Aorta (tissue), 5 donors: Measurements from ENCODE around the gene DAW1. TPM values are rescaled to one million over a fixed set of nuclear protein-coding genes. Genes with fewer than 3 reads are reported as not detected.
A peak's percentile ranks its signal among the peaks of the same experiment; 100 is the strongest.

Source experiments
- ATAC-seq: fragments of 200-7000 bp; cut with Tn5 transposase; one replicate; pipeline ENCODE4 v1.9.1; 2022; ENCODE audit warnings: moderate library complexity; ENCODE audit not compliant: low FRiP score
- DNase-seq, 2 donors: peaks; one replicate each; pipeline ENCODE4 v3.0.0-alpha.2; 2020
- H3K27ac ChIP-seq, 2 donors: one replicate each; pipeline ENCODE4 v1.5.1; 2013; ENCODE audit warnings: low read length in 2 of 2, mild to moderate bottlenecking in 2 of 2, moderate library complexity in 2 of 2, control low read depth in 1 of 2, inconsistent platforms in 1 of 2, low read depth in 1 of 2
- H3K27me3 ChIP-seq, 2 donors: one replicate each; pipeline ENCODE4 v1.6.1; 2013; ENCODE audit warnings: control low read depth in 1 of 2, low read length in 1 of 2, mild to moderate bottlenecking in 1 of 2, moderate library complexity in 1 of 2; ENCODE audit not compliant: insufficient read depth in 2 of 2, control insufficient read depth in 1 of 2
- H3K36me3 ChIP-seq, 2 donors: one replicate each; pipeline ENCODE4 v1.6.1; 2013; ENCODE audit warnings: control low read depth in 1 of 2, low read length in 1 of 2, mild to moderate bottlenecking in 1 of 2; ENCODE audit not compliant: insufficient read depth in 2 of 2, control insufficient read depth in 1 of 2
- H3K4me1 ChIP-seq, 2 donors: one replicate each; pipeline ENCODE4 v1.6.1; 2013; ENCODE audit warnings: low read length in 2 of 2, control low read depth in 1 of 2, mild to moderate bottlenecking in 1 of 2, moderate library complexity in 1 of 2; ENCODE audit not compliant: insufficient read depth in 2 of 2, control insufficient read depth in 1 of 2
- H3K4me3 ChIP-seq, 2 donors: one replicate each; pipeline ENCODE4 v1.5.1; 2013; ENCODE audit warnings: low read length in 2 of 2, control low read depth in 1 of 2, mild to moderate bottlenecking in 1 of 2
- H3K9me3 ChIP-seq: one replicate; pipeline ENCODE4 v1.6.1; 2013; ENCODE audit warnings: mild to moderate bottlenecking, low read length; ENCODE audit not compliant: control insufficient read depth
- WGBS, 2 donors: extraction: QIAGEN DNeasy Blood & Tissue Kit; methylation state at CpG; one replicate each; pipeline ENCODE4 v1.1.7; 2013; 5-methylcytosine and 5-hydroxymethylcytosine counted together
- intact Hi-C, 2 donors: fragments of 100-400 bp; cut with DNase I; formaldehyde crosslinking; loops; one replicate each; pipeline versions ENCODE4 v1.14.2 to v1.15.0; 2022
- polyA plus RNA-seq, 2 donors: library from polyadenylated mRNA; stranded (reverse); fragments of 200-250 nt; gene quantifications; one replicate each; pipeline ENCODE4 v1.2.3, GENCODE V29; 2013
- total RNA-seq, 2 donors: library from RNA; stranded (reverse); fragmentation: NEBNext Ultra II Directional; extraction: Animal tissue kit (Norgen Biotek cat#: 25700); gene quantifications; one replicate each; pipeline ENCODE4 v1.2.1, GENCODE V29; 2021
- donor health status: healthy with polysubstance abuse.
- donor health status: Bipolar disorder and iron deficiency.
- donor health status: DM: no; HTN: no; CAD: no.
- donor health status: DM: no; HTN: no; CAD: no.
- donor health status: DM: yes; HTN: yes; CAD: no.

The DAW1 gene
- total and polyA plus RNA-seq, 4 donors: 0.41 to 0.88 TPM; not detected in 2

- no peak overlapping the region for H3K4me3 ChIP-seq
- intact Hi-C loops: no loop called here
- no peaks in the 10 kb centered on the region for H3K36me3 ChIP-seq
- no peak for DNase-seq
- no peaks in the 10 kb centered on the region for H3K9me3 ChIP-seq
- H3K4me1 ChIP-seq: peaks cover 0 to 7% of the 10 kb centered on the region in 2 donors
- no peak overlapping the region for H3K27ac ChIP-seq
- ATAC-seq: no peak
- no peaks in the 10 kb centered on the region for H3K27me3 ChIP-seq
- WGBS, 2 donors: 93 to 96% methylated on average over 2 of the region's 2 CpGs
Measured at GRCh38 chr2:227867386-227867785, 4.0 kb upstream of the DAW1 start.

GRCh38 chr2:227870710-227871374 lies 589 bp upstream of the DAW1 start:
- H3K27ac ChIP-seq: peak overlapping the region in 1 of 2 donors; percentile 34
- H3K4me1 ChIP-seq: no peaks in the 10 kb centered on the region
- no peaks in the 10 kb centered on the region for H3K27me3 ChIP-seq
- no peaks in the 10 kb centered on the region for H3K36me3 ChIP-seq
- no peak for ATAC-seq
- no peak for DNase-seq
- no peak overlapping the region for H3K4me3 ChIP-seq
- WGBS, 2 donors: 30 to 31% methylated on average over 13 of the region's 13 CpGs
- no peaks in the 10 kb centered on the region for H3K9me3 ChIP-seq
- intact Hi-C loops: no loop called here

- peaks cover 0 to 4% of the 10 kb centered on the region in 2 donors for H3K4me1 ChIP-seq
- intact Hi-C loops: no loop called here
- ATAC-seq: no peak
Measured at GRCh38 chr2:227872676-227873075, 1.2 kb downstream of the DAW1 start.

GRCh38 chr2:227876300-227876801 lies 4.9 kb downstream of the DAW1 start:
- no peak overlapping the region for H3K27ac ChIP-seq
- no peaks in the 10 kb centered on the region for H3K9me3 ChIP-seq
- no peak for DNase-seq
- no peaks in the 10 kb centered on the region for H3K36me3 ChIP-seq
- 21 to 33% methylated on average over 6 of the region's 6 CpGs for WGBS, 2 donors
- H3K27me3 ChIP-seq: no peaks in the 10 kb centered on the region
- no peak overlapping the region for H3K4me3 ChIP-seq
- H3K4me1 ChIP-seq: peaks cover 4% of the 10 kb centered on the region in 2 donors
- ATAC-seq: no peak
- intact Hi-C loops: no loop called here

More at GRCh38 chr2:227872676-227873075, 1.2 kb downstream of the DAW1 start:
- Histone ChIP-seq H3K27me3 (no peaks in the 10 kb centered on the region), H3K27ac (no peak overlapping the region), H3K9me3 (no peaks in the 10 kb centered on the region), H3K36me3 (no peaks in the 10 kb centered on the region), H3K4me3 (no peak overlapping the region)
- DNase-seq: no peak
- 88 to 91% methylated on average over 4 of the region's 4 CpGs for WGBS, 2 donors

- Histone ChIP-seq H3K9me3 (no peaks in the 10 kb centered on the region), H3K27me3 (no peaks in the 10 kb centered on the region), H3K4me3 (no peak overlapping the region), H3K27ac (peak overlapping the region in 1 of 2 donors; percentile 97), H3K4me1 (peaks cover 4 to 8% of the 10 kb centered on the region in 2 donors), H3K36me3 (no peaks in the 10 kb centered on the region)
- 28 to 40% methylated on average over 9 of the region's 9 CpGs for WGBS, 2 donors
- DNase-seq (no peak), ATAC-seq (peak; percentile 58)
- intact Hi-C loops: no loop called here
Measured at GRCh38 chr2:227877421-227878310, 6.2 kb downstream of the DAW1 start.

- Histone ChIP-seq H3K36me3 (no peaks in the 10 kb centered on the region), H3K4me1 (peaks cover 4 to 8% of the 10 kb centered on the region in 2 donors), H3K9me3 (no peaks in the 10 kb centered on the region), H3K27ac (no peak overlapping the region), H3K27me3 (no peaks in the 10 kb centered on the region), H3K4me3 (no peak overlapping the region)
- DNase-seq (no peak), ATAC-seq (no peak)
- 92 to 97% methylated on average over 3 of the region's 3 CpGs for WGBS, 2 donors
- intact Hi-C loops: loop anchor here in 1 of 2 donors (10.0 kb wide), 1 partner anchor 1384 kb away; no protein-coding TSS in a partner anchor
Measured at GRCh38 chr2:227880460-227880859, 9.0 kb downstream of the DAW1 start.

- no peak for ATAC-seq
- intact Hi-C loops: loop anchor here in 1 of 2 donors (10.0 kb wide), 1 partner anchor 1383 kb away; no protein-coding TSS in a partner anchor
Measured at GRCh38 chr2:227881866-227882517, 10.6 kb downstream of the DAW1 start.

GRCh38 chr2:227884511-227884947 lies 13.1 kb downstream of the DAW1 start:
- H3K4me3 ChIP-seq: no peak overlapping the region
- 37 to 40% methylated on average over 6 of the region's 6 CpGs for WGBS, 2 donors
- H3K9me3 ChIP-seq: no peaks in the 10 kb centered on the region
- H3K4me1 ChIP-seq: peaks cover 1 to 4% of the 10 kb centered on the region in 2 donors
- no peak overlapping the region for H3K27ac ChIP-seq
- H3K36me3 ChIP-seq: no peaks in the 10 kb centered on the region
- ATAC-seq: no peak
- H3K27me3 ChIP-seq: no peaks in the 10 kb centered on the region
- peak; percentile 75 to 86 for DNase-seq
- intact Hi-C loops: loop anchor here in 1 of 2 donors (10.0 kb wide), 1 partner anchor 1380 kb away; no protein-coding TSS in a partner anchor

More at GRCh38 chr2:227881866-227882517, 10.6 kb downstream of the DAW1 start:
- no peak for DNase-seq
- H3K36me3 ChIP-seq: no peaks in the 10 kb centered on the region
- H3K4me3 ChIP-seq: no peak overlapping the region
- peak overlapping the region in 1 of 2 donors; percentile 19 for H3K27ac ChIP-seq
- WGBS, 2 donors: 24 to 37% methylated on average over 4 of the region's 4 CpGs
- H3K4me1 ChIP-seq: peaks cover 4 to 7% of the 10 kb centered on the region in 2 donors
- no peaks in the 10 kb centered on the region for H3K9me3 ChIP-seq
- H3K27me3 ChIP-seq: no peaks in the 10 kb centered on the region
